ENCODE measurements around the gene SLC7A5. TPM values are rescaled to one million over a fixed set of nuclear protein-coding genes. Genes with fewer than 3 reads are reported as not detected.
A peak's percentile ranks its signal among the peaks of the same experiment; 100 is the strongest.

SLC7A5 gene
- total and polyA plus RNA-seq, 2 of the 13 experiments (the other 11 are each of a cell fraction or from before 2014, with no cell fraction given): 79.6 to 155 TPM

DNA sequence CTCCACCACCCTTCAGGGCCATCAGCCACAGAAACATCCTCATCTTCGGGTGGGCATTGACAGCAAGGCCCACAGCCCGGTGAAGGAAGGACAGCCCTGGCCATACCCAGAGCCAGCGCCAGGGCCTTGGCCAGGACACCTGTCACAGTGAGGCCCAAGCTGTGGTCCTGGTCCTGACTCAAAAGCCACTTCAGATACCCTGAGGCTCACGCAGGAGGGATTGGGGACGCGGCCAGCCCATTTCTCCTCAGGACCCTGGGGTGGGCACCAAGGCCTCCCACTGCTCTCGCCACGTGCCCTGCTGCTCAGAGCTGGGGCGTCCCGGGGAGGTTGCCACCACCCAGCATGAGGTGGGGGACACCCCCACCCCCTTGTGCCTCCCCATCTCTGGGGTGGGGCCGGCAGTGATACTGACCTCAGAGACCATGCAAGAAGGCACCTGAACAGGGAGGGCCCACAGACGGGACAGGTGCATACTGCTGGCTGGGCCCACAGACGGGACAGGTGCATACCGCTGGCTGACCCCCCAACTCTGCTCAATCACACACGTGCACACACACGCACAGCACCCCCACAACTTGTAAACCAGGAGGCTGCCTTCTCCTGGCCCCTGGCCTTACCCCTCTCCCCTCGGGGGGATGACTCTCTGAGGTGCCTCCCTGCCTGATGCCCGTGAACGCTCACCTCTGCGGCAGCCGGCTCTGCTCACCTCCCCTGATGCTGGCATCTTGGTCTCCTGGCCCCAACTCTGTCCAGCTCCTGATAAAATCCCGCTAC, 14.2 kb downstream of the SLC7A5 start (continued):
- TF ChIP-seq, protein P1, sequence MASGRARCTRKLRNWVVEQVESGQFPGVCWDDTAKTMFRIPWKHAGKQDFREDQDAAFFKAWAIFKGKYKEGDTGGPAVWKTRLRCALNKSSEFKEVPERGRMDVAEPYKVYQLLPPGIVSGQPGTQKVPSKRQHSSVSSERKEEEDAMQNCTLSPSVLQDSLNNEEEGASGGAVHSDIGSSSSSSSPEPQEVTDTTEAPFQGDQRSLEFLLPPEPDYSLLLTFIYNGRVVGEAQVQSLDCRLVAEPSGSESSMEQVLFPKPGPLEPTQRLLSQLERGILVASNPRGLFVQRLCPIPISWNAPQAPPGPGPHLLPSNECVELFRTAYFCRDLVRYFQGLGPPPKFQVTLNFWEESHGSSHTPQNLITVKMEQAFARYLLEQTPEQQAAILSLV (CRISPR knock-in tag; IDR thresholded peaks at IDR 0.05; ENCODE audit: borderline replicate concordance): no peak
- TF ChIP-seq FOXK1 (CRISPR knock-in tag; IDR thresholded peaks at IDR 0.05; ENCODE audit: borderline replicate concordance, low read depth) (no peak), SMARCE1 (IDR thresholded peaks at IDR 0.05; ENCODE audit: borderline replicate concordance) (no peak), POLR2AphosphoS5 (IDR thresholded peaks at IDR 0.05; ENCODE audit: low read depth, low read length) (no peak), ZNF274 (CRISPR knock-in tag; IDR thresholded peaks at IDR 0.05) (0 out of 2 replicates have a peak, but pooled peaks have one; percentile 18), ZNF841 (CRISPR knock-in tag; IDR thresholded peaks at IDR 0.05; ENCODE audit: borderline replicate concordance) (no peak), ZNF549 (CRISPR knock-in tag; IDR thresholded peaks at IDR 0.05) (no peak), HNRNPL (IDR thresholded peaks at IDR 0.05; ENCODE audit: low read depth, low read length) (peak; percentile 66; the same call in 1 of the 2 replicates), RBFOX2 (IDR thresholded peaks at IDR 0.05; ENCODE audit: low read depth, low read length) (peak; percentile 52; the same call in 1 of the 2 replicates), REL (CRISPR knock-in tag; conservative IDR thresholded peaks at IDR 0.05) (no peak), ZNF768 (CRISPR knock-in tag; IDR thresholded peaks at IDR 0.05) (no peak), ATM (IDR thresholded peaks at IDR 0.05; ENCODE audit: borderline replicate concordance) (no peak), NFE2L1 (CRISPR knock-in tag; IDR thresholded peaks at IDR 0.05; ENCODE audit: borderline replicate concordance) (no peak), SETDB1 (CRISPR knock-in tag; IDR thresholded peaks at IDR 0.05; ENCODE audit: borderline replicate concordance) (no peak), ZNF616 (CRISPR knock-in tag; IDR thresholded peaks at IDR 0.05; ENCODE audit: low read depth) (no peak), ZNF543 (CRISPR knock-in tag; IDR thresholded peaks at IDR 0.05) (no peak), KLF15 (CRISPR knock-in tag; IDR thresholded peaks at IDR 0.05; ENCODE audit: borderline replicate concordance) (no peak), ZNF782 (CRISPR knock-in tag; IDR thresholded peaks at IDR 0.05; ENCODE audit: borderline replicate concordance) (no peak)
- TF ChIP-seq, protein P2, sequence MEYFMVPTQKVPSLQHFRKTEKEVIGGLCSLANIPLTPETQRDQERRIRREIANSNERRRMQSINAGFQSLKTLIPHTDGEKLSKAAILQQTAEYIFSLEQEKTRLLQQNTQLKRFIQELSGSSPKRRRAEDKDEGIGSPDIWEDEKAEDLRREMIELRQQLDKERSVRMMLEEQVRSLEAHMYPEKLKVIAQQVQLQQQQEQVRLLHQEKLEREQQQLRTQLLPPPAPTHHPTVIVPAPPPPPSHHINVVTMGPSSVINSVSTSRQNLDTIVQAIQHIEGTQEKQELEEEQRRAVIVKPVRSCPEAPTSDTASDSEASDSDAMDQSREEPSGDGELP (IDR thresholded peaks at IDR 0.05; ENCODE audit: borderline replicate concordance, low read depth): no peak
- TF ChIP-seq, protein P3, sequence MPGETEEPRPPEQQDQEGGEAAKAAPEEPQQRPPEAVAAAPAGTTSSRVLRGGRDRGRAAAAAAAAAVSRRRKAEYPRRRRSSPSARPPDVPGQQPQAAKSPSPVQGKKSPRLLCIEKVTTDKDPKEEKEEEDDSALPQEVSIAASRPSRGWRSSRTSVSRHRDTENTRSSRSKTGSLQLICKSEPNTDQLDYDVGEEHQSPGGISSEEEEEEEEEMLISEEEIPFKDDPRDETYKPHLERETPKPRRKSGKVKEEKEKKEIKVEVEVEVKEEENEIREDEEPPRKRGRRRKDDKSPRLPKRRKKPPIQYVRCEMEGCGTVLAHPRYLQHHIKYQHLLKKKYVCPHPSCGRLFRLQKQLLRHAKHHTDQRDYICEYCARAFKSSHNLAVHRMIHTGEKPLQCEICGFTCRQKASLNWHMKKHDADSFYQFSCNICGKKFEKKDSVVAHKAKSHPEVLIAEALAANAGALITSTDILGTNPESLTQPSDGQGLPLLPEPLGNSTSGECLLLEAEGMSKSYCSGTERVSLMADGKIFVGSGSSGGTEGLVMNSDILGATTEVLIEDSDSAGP (CRISPR knock-in tag; IDR thresholded peaks at IDR 0.05; ENCODE audit: borderline replicate concordance): 0 out of 2 replicates have a peak, but pooled peaks have one; percentile 32
- TF ChIP-seq, protein P4, sequence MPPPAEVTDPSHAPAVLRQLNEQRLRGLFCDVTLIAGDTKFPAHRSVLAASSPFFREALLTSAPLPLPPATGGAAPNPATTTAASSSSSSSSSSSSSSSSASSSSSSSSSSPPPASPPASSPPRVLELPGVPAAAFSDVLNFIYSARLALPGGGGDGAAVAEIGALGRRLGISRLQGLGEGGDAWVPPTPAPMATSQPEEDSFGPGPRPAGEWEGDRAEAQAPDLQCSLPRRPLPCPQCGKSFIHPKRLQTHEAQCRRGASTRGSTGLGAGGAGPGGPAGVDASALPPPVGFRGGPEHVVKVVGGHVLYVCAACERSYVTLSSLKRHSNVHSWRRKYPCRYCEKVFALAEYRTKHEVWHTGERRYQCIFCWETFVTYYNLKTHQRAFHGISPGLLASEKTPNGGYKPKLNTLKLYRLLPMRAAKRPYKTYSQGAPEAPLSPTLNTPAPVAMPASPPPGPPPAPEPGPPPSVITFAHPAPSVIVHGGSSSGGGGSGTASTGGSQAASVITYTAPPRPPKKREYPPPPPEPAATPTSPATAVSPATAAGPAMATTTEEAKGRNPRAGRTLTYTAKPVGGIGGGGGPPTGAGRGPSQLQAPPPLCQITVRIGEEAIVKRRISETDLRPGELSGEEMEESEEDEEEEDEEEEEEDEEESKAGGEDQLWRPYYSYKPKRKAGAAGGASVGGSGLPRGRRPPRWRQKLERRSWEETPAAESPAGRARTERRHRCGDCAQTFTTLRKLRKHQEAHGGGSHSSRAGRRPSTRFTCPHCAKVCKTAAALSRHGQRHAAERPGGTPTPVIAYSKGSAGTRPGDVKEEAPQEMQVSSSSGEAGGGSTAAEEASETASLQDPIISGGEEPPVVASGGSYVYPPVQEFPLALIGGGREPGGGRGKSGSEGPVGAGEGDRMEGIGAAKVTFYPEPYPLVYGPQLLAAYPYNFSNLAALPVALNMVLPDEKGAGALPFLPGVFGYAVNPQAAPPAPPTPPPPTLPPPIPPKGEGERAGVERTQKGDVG (CRISPR knock-in tag; IDR thresholded peaks at IDR 0.05; ENCODE audit: borderline replicate concordance): no peak
- TF ChIP-seq, protein P5, sequence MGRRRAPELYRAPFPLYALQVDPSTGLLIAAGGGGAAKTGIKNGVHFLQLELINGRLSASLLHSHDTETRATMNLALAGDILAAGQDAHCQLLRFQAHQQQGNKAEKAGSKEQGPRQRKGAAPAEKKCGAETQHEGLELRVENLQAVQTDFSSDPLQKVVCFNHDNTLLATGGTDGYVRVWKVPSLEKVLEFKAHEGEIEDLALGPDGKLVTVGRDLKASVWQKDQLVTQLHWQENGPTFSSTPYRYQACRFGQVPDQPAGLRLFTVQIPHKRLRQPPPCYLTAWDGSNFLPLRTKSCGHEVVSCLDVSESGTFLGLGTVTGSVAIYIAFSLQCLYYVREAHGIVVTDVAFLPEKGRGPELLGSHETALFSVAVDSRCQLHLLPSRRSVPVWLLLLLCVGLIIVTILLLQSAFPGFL (CRISPR knock-in tag; IDR thresholded peaks at IDR 0.05): no peak
